ENCODE measurements around the gene IL31.
A peak's percentile ranks its signal among the peaks of the same experiment; 100 is the strongest.
"Not testable (repeated sequence)": the region's sequence is repeated elsewhere in the genome, so short reads cannot be mapped to it uniquely, and the experiment has no call there.

IL31 gene

DNA sequence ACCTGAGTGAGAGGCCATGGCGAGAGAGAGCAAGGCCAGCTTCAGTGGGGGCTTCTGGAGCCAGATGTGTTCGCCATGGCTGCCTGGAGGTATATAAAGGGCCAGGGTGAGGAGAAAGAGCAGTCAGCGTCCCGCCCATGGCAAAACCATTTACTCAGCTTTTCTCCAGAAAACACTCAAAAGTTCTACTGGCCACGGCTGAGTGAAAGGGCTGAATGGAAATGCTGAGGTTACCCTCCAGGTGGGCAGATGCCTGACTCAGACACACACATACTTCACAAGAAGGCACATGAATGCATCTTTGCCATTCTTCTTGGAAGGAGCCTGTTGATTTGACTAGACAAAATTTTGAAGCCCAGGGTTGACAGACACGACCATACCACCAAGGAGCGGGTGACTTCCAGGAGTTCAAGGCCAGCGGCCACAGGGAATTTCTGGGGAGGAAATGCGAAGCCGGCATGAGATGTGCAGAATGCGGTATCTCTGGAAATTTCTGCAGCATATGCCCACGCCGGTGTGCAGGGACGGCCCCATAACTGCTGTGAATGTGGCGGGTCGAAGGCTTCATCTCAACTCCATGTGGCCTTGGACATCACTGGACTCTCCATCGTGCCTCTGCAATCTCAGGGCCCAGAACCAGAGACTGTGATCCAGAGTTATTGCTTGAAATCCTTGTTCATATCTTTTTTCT, at the start of gene IL31:
Gene IL31 (minus strand): TSS at position 67 of the 691 bp plus-strand sequence. CDS start 49 bp downstream, at position 18.
- no peak for DNase-seq

- no peak for DNase-seq
Measured at GRCh38 chr12:122216445-122216844, 42.4 kb upstream of the IL31 start.

GRCh38 chr12:122215771-122216170, 41.8 kb upstream of the IL31 start:
- DNase-seq, result no peak

DNA sequence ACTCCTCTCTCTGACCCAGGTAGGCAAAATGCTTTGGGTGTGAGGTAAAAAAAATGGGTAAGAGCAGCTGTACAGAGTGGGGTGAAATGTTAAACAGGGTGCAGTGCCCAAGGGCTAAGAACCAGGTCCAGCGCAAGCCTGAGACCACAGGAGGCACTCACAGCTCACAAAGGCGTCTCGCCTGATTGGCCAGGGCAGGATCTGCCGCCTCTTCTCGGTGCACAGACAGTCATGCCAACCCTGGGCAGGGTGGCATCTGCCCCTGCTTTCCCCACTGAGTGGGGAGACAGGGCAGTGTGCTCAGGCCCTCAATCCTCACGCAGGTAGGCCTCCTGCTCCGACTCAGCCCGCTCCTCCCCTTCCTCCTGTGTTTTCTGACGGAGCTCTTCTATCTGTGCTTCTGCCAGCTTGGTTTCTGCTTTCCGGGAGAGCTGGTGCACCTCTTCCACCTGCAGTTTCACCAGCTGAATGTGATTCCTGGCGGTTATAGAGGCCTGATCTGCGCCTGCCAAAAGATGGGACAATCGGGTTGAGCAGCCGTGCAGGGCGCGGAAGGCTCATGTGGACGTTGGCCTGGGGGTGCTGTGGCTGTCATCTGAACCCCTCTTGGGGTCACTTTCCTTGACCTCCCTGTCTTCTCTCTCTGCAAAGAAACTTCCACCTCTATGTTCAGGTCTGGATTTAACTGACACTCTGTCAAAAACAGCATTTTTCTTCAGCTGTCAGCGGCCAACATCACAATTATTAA, 34.2 kb upstream of the IL31 start:
- DNase-seq, result no peak

- no peak for DNase-seq
Measured at GRCh38 chr12:122207391-122207790, 33.4 kb upstream of the IL31 start.

DNA sequence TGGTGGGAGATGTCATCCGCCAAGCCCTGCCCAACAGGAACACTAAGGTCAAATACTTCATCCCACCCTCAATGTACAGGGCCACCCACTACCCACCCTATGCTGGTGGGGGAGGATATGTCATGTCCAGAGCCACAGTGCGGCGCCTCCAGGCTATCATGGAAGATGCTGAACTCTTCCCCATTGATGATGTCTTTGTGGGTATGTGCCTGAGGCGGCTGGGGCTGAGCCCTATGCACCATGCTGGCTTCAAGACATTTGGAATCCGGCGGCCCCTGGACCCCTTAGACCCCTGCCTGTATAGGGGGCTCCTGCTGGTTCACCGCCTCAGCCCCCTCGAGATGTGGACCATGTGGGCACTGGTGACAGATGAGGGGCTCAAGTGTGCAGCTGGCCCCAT, 33.0 kb upstream of the IL31 start:
- DNase-seq, result no peak

DNA sequence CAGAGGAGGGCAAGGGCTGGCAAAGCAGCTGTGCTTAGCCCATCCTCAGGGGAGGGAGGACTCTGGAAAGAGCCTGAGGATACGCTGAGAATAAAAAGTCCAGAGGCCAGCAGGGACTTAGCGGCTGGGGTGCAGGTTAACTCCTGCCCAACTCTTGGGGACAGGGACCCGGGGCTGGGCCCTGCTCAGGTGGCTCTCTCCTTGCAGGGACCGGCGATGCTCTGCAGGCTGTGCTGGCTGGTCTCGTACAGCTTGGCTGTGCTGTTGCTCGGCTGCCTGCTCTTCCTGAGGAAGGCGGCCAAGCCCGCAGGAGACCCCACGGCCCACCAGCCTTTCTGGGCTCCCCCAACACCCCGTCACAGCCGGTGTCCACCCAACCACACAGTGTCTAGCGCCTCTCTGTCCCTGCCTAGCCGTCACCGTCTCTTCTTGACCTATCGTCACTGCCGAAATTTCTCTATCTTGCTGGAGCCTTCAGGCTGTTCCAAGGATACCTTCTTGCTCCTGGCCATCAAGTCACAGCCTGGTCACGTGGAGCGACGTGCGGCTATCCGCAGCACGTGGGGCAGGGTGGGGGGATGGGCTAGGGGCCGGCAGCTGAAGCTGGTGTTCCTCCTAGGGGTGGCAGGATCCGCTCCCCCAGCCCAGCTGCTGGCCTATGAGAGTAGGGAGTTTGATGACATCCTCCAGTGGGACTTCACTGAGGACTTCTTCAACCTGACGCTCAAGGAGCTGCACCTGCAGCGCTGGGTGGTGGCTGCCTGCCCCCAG, 32.3 kb upstream of the IL31 start:
- no peak for DNase-seq

GRCh38 chr12:122205053-122205925, 31.3 kb upstream of the IL31 start:
- no peak for DNase-seq

GRCh38 chr12:122204167-122205052, 30.4 kb upstream of the IL31 start:
- peak in 1 of 2 experiments; percentile 78 for DNase-seq

DNA sequence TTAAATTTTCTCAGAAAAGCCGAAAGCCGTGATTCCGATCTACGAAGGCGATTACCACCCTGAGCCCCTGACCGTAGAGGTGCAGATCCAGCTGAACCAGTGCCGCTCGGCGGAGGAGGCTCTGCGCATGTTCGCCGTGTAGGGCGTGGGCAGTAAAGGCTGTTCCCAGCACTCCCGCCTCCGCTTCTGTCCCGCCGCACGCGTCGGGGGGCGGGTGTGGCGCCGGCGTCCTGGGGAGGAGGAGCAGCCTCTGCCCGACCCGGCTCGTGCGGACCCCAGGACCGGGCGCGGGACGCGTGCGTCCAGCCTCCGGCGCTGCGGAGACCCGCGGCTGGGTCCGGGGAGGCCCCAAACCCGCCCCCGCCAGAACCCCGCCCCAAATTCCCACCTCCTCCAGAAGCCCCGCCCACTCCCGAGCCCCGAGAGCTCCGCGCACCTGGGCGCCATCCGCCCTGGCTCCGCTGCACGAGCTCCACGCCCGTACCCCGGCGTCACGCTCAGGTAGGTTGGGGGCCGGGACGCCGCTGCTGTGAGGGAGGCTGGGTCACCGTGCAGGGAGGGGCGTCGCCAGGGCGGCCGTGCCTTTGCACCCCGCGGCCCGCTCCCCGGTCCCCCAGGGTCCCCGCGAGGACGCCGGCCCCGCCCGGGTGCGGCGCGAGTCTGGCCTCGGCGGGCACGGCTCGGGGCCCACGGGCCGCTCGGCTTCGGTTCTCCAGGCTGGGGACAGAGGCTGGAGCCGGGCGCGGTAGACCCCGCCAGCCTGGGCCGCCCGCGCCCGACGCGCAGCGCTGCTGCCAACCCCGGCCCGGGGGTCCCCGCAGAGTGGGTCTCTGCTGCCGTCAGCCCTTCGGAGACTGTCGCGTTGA, 29.5 kb upstream of the IL31 start, which contains the start of gene B3GNT4:
Gene B3GNT4 (plus strand): TSS at position 409 of the 866 bp plus-strand sequence. CDS start 910 bp downstream, outside the sequence.
- peak; percentile 41 to 93 for DNase-seq

DNA sequence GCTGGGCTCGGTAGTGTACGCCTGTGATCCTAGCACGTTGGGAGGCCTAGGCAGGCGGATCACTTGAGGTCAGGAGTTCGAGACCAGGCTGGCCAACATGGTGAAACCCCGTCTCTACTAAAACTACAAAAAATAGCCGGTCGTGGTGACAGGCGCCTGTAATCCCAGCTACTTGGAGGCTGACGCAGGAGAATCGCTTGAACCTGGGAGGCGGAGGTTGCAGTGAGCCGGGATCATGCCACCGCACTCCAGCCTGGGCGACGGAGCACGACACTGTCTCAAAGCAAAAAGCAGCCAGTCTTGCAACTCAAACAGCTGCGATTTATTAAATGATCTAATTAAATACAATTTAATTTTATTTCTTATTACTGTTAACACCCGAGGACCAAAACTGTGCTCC, 28.8 kb upstream of the IL31 start:
- DNase-seq, result not testable (repeated sequence)

DNA sequence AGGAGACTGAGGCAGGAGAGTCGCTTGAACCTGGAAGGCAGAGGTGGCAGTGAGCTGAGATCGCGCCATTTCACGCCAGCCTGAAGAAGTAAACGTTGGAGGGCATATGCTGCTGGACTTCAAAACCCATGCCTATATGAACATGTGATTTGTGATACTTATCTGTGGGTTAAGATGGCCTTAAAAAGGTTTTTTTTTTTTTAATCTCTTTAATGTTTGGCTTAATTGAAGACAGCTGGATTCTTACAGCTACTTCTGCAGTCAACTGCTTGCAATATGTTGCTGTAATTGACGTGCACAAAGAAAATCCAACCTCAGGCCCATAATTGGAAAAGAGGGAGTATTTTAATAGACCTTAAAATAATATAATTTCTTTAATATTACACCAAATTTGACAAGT, 28.0 kb upstream of the IL31 start:
- no peak for DNase-seq

DNA sequence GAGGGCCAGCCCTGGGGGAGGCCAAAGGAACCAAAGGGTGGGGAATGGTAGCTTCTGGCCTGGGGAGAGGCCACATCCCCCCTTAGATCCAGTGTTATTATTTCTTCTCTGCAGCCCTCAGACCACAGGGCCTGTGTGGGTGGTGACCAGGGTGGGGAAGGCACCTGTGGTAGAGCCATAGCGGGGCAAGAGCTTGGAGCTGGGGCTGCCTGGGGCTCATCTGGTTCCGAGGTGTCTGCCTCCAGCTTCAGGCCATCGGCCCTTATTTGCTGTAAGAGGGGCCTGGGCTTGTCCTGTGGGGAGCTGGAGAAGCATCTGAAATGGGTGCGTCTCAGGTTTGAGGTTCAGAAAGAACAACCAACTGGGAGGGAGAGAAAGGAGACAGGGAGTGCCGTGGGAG, 27.4 kb upstream of the IL31 start:
- no peak for DNase-seq

DNA sequence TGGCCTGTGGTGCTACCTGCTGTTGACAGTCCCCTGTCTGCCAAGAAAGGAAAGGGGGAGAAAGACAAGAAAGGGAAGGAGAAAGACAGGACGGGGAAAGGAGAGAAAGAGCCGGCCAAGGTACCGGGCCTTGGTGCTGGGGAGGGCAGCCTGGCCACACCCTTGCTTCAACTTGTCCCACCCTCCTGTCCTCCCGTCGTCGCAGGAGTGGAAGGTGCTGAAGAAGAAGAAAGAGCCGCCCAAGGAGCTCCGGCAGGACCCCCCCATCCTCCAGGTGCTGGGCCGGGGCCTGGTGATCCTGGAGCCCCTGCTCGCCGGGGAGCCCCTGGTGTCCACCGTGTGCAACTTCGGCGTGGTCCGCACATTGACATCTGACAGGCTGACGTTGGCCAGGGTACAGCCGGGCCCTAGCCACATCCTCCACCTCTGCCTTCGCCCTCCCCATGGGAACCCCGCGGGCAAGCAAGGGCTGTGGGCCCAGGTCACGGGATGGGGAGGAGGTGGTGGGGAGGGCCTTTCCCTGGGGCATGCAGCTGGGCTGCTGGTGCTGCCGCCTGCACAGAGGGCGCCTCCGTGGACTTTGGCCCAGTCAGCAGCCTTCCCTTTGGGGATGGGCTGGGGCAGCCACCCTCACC, 26.6 kb upstream of the IL31 start:
- DNase-seq, result no peak

GRCh38 chr12:122199484-122200355, 25.7 kb upstream of the IL31 start:
- no peak for DNase-seq

- DNase-seq, result no peak
Measured at GRCh38 chr12:122197612-122197966, 23.6 kb upstream of the IL31 start.

- DNase-seq, result no peak
Measured at GRCh38 chr12:122195405-122195804, 21.4 kb upstream of the IL31 start.

DNA sequence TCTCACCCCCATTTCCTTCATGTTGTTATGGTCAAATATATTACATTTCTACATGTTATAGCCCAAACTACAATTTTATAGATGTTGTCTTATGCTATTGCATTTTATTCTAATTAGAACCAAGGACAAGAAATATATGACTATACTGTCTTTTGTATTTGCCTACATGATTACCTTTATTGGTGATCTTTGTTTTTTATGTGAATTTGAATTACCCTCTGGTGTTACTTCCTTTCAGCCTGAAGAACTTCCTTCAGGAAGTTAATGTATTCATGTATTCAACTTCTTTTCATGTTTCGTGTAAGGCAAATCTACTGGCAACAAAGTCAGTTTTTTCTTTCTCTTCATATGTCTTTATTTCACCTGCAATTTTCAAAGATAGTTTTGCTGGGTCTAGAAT, 20.8 kb upstream of the IL31 start:
- DNase-seq, result no peak

- no peak for DNase-seq
Measured at GRCh38 chr12:122192441-122192840, 18.4 kb upstream of the IL31 start.
